HepG2 (cell line): ENCODE measurements around the gene GOLGA8A. TPM values are rescaled to one million over a fixed set of nuclear protein-coding genes. Genes with fewer than 3 reads are reported as not detected.

ENCODE experiments used
- CEBPG ChIP-seq: IDR thresholded peaks from 2 replicates; pipeline ENCODE4 v1.6.1; 2016
- REPIN1 ChIP-seq: sonication (generic); formaldehyde crosslinking; IDR thresholded peaks from 2 replicates; pipeline ENCODE4 v1.8.0; 2022; ENCODE audit warnings: missing genetic modification reagents, low read depth, mild to moderate bottlenecking, borderline replicate concordance
- SATB2 ChIP-seq: sonication (generic); formaldehyde crosslinking; IDR thresholded peaks from 2 replicates; pipeline ENCODE4 v1.5.0; 2020; ENCODE audit warnings: missing genetic modification reagents
- ZNF552 ChIP-seq: sonication (generic); formaldehyde crosslinking; IDR thresholded peaks from 2 replicates; pipeline ENCODE4 v1.9.0; 2022; ENCODE audit warnings: missing genetic modification reagents, mild to moderate bottlenecking, borderline replicate concordance
- ZNF570 ChIP-seq: sonication (generic); formaldehyde crosslinking; IDR thresholded peaks from 2 replicates; pipeline ENCODE4 v1.4.0; 2020; ENCODE audit warnings: mild to moderate bottlenecking, missing genetic modification reagents, borderline replicate concordance
- ZNF773 ChIP-seq: sonication (generic); formaldehyde crosslinking; IDR thresholded peaks from 2 replicates; pipeline ENCODE4 v1.4.0; 2020; ENCODE audit warnings: missing genetic modification reagents, borderline replicate concordance
- polyA plus RNA-seq, 8 experiments: library from polyadenylated mRNA; depleted of rRNA in 3 of 8; stranded (reverse) in 7 of 8; unstranded in 1 of 8; fragments of >200 nt; fragmentation: Illumina TruSeq in 4 of 8; extraction: Trizol in 4 of 8; gene quantifications; 2 replicates each; pipeline versions ENCODE4 v1.2.1 to v1.2.3, GENCODE V29; 2011 to 2016; ENCODE audit warnings: low read depth in 4 of 8, missing spikeins in 1 of 8, mixed read lengths in 1 of 8; ENCODE audit not compliant: insufficient read depth in 1 of 8
- total RNA-seq, 5 experiments: library from RNA; depleted of rRNA; stranded (reverse); fragments of >200 nt; fragmentation: Illumina TruSeq; extraction: Trizol; gene quantifications; 2 replicates each; pipeline ENCODE4 v1.2.3, GENCODE V29; 2016; ENCODE audit warnings: low read depth in 1 of 5
- TF ChIP-seq, protein P1 (sequence below): sonication (generic); formaldehyde crosslinking; IDR thresholded peaks from 2 replicates; pipeline ENCODE4 v1.4.0; 2020; ENCODE audit warnings: missing genetic modification reagents, borderline replicate concordance
- TF ChIP-seq, protein P2 (sequence below): sonication (generic); formaldehyde crosslinking; IDR thresholded peaks from 2 replicates; pipeline ENCODE4 v1.4.0; 2020; ENCODE audit warnings: missing genetic modification reagents, mild to moderate bottlenecking, borderline replicate concordance
- TF ChIP-seq, protein P3 (sequence below): sonication (generic); formaldehyde crosslinking; IDR thresholded peaks from 2 replicates; pipeline ENCODE4 v1.5.0; 2020; ENCODE audit warnings: mild to moderate bottlenecking, missing genetic modification reagents
- TF ChIP-seq, protein P4 (sequence below): sonication (generic); formaldehyde crosslinking; IDR thresholded peaks from 2 replicates; pipeline ENCODE4 v1.9.0; 2021; ENCODE audit warnings: missing genetic modification reagents, borderline replicate concordance
- TF ChIP-seq, protein P5 (sequence below): sonication (generic); formaldehyde crosslinking; IDR thresholded peaks from 2 replicates; pipeline ENCODE4 v1.4.0; 2020; ENCODE audit warnings: missing genetic modification reagents
- TF ChIP-seq, protein P6 (sequence below): sonication (generic); formaldehyde crosslinking; IDR thresholded peaks from 2 replicates; pipeline ENCODE4 v1.4.0; 2020; ENCODE audit warnings: missing genetic modification reagents, borderline replicate concordance

Gene GOLGA8A
- total and polyA plus RNA-seq, 2 of the 13 experiments (the other 11 are each of a cell fraction or from before 2014, with no cell fraction given), result 17.1 to 43.7 TPM

DNA sequence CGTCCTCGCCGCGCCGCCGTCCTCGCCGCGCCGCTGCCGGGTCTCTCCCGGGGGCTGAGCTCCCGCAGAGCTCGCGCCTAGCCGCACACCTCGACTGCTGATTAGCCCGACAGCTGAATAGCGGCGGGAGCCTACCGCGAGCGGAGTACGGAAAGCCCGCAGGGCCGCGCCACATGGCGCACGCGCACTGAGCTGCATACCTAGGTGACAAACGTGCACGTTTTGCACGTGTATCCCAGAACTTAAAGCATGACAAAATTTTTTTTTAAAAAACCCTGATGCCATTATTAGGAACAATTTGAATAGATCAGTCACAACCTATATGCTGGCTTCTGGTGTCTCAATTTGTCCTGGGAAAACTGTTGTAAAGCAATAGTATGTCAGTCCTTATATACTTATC lies at the start of gene GOLGA8A (continued):
- TF ChIP-seq, protein P1, sequence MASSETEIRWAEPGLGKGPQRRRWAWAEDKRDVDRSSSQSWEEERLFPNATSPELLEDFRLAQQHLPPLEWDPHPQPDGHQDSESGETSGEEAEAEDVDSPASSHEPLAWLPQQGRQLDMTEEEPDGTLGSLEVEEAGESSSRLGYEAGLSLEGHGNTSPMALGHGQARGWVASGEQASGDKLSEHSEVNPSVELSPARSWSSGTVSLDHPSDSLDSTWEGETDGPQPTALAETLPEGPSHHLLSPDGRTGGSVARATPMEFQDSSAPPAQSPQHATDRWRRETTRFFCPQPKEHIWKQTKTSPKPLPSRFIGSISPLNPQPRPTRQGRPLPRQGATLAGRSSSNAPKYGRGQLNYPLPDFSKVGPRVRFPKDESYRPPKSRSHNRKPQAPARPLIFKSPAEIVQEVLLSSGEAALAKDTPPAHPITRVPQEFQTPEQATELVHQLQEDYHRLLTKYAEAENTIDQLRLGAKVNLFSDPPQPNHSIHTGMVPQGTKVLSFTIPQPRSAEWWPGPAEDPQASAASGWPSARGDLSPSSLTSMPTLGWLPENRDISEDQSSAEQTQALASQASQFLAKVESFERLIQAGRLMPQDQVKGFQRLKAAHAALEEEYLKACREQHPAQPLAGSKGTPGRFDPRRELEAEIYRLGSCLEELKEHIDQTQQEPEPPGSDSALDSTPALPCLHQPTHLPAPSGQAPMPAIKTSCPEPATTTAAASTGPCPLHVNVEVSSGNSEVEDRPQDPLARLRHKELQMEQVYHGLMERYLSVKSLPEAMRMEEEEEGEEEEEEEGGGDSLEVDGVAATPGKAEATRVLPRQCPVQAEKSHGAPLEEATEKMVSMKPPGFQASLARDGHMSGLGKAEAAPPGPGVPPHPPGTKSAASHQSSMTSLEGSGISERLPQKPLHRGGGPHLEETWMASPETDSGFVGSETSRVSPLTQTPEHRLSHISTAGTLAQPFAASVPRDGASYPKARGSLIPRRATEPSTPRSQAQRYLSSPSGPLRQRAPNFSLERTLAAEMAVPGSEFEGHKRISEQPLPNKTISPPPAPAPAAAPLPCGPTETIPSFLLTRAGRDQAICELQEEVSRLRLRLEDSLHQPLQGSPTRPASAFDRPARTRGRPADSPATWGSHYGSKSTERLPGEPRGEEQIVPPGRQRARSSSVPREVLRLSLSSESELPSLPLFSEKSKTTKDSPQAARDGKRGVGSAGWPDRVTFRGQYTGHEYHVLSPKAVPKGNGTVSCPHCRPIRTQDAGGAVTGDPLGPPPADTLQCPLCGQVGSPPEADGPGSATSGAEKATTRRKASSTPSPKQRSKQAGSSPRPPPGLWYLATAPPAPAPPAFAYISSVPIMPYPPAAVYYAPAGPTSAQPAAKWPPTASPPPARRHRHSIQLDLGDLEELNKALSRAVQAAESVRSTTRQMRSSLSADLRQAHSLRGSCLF (CRISPR knock-in tag), result peak; percentile 92
- TF ChIP-seq, protein P2, sequence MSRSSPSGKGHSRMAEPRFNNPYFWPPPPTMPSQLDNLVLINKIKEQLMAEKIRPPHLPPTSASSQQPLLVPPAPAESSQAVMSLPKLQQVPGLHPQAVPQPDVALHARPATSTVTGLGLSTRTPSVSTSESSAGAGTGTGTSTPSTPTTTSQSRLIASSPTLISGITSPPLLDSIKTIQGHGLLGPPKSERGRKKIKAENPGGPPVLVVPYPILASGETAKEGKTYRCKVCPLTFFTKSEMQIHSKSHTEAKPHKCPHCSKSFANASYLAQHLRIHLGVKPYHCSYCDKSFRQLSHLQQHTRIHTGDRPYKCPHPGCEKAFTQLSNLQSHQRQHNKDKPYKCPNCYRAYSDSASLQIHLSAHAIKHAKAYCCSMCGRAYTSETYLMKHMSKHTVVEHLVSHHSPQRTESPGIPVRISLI (CRISPR knock-in tag), result 0 out of 2 replicates have a peak, but pooled peaks have one; percentile 31
- TF ChIP-seq, protein P3, sequence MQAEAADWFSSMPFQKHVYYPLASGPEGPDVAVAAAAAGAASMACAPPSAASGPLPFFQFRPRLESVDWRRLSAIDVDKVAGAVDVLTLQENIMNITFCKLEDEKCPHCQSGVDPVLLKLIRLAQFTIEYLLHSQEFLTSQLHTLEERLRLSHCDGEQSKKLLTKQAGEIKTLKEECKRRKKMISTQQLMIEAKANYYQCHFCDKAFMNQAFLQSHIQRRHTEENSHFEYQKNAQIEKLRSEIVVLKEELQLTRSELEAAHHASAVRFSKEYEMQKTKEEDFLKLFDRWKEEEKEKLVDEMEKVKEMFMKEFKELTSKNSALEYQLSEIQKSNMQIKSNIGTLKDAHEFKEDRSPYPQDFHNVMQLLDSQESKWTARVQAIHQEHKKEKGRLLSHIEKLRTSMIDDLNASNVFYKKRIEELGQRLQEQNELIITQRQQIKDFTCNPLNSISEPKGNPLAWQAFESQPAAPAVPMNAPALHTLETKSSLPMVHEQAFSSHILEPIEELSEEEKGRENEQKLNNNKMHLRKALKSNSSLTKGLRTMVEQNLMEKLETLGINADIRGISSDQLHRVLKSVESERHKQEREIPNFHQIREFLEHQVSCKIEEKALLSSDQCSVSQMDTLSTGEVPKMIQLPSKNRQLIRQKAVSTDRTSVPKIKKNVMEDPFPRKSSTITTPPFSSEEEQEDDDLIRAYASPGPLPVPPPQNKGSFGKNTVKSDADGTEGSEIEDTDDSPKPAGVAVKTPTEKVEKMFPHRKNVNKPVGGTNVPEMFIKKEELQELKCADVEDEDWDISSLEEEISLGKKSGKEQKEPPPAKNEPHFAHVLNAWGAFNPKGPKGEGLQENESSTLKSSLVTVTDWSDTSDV, result 0 out of 2 replicates have a peak, but pooled peaks have one; percentile 43
- TF ChIP-seq SATB2 (CRISPR knock-in tag) (peak; percentile 93; the same call in 1 of the 2 replicates), ZNF570 (CRISPR knock-in tag) (0 out of 2 replicates have a peak, but pooled peaks have one; percentile 44), REPIN1 (CRISPR knock-in tag) (0 out of 2 replicates have a peak, but pooled peaks have one; percentile 32), ZNF552 (CRISPR knock-in tag) (peak; percentile 85; the same call in 1 of the 2 replicates), ZNF773 (CRISPR knock-in tag) (peak; percentile 78; the same call in 1 of the 2 replicates), CEBPG (CRISPR knock-in tag) (no peak)
- TF ChIP-seq, protein P4, sequence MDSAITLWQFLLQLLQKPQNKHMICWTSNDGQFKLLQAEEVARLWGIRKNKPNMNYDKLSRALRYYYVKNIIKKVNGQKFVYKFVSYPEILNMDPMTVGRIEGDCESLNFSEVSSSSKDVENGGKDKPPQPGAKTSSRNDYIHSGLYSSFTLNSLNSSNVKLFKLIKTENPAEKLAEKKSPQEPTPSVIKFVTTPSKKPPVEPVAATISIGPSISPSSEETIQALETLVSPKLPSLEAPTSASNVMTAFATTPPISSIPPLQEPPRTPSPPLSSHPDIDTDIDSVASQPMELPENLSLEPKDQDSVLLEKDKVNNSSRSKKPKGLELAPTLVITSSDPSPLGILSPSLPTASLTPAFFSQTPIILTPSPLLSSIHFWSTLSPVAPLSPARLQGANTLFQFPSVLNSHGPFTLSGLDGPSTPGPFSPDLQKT, result 0 out of 2 replicates have a peak, but pooled peaks have one; percentile 20
- TF ChIP-seq, protein P5, sequence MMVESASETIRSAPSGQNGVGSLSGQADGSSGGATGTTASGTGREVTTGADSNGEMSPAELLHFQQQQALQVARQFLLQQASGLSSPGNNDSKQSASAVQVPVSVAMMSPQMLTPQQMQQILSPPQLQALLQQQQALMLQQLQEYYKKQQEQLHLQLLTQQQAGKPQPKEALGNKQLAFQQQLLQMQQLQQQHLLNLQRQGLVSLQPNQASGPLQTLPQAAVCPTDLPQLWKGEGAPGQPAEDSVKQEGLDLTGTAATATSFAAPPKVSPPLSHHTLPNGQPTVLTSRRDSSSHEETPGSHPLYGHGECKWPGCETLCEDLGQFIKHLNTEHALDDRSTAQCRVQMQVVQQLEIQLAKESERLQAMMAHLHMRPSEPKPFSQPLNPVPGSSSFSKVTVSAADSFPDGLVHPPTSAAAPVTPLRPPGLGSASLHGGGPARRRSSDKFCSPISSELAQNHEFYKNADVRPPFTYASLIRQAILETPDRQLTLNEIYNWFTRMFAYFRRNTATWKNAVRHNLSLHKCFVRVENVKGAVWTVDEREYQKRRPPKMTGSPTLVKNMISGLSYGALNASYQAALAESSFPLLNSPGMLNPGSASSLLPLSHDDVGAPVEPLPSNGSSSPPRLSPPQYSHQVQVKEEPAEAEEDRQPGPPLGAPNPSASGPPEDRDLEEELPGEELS, result no peak
- TF ChIP-seq, protein P6, sequence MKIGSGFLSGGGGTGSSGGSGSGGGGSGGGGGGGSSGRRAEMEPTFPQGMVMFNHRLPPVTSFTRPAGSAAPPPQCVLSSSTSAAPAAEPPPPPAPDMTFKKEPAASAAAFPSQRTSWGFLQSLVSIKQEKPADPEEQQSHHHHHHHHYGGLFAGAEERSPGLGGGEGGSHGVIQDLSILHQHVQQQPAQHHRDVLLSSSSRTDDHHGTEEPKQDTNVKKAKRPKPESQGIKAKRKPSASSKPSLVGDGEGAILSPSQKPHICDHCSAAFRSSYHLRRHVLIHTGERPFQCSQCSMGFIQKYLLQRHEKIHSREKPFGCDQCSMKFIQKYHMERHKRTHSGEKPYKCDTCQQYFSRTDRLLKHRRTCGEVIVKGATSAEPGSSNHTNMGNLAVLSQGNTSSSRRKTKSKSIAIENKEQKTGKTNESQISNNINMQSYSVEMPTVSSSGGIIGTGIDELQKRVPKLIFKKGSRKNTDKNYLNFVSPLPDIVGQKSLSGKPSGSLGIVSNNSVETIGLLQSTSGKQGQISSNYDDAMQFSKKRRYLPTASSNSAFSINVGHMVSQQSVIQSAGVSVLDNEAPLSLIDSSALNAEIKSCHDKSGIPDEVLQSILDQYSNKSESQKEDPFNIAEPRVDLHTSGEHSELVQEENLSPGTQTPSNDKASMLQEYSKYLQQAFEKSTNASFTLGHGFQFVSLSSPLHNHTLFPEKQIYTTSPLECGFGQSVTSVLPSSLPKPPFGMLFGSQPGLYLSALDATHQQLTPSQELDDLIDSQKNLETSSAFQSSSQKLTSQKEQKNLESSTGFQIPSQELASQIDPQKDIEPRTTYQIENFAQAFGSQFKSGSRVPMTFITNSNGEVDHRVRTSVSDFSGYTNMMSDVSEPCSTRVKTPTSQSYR (CRISPR knock-in tag), result peak; percentile 43
